Stimulated activated CD4-positive, alpha-beta T cell treated with anti-CD3 and anti-CD28 coated beads, Interleukin-12 subunit alpha, Interleukin-12 subunit beta, amount 100 ng/mL, for 4 hours (primary cell): ENCODE results near the gene RTKN.
"Not testable (repeated sequence)": the region's sequence is repeated elsewhere in the genome, so short reads cannot be mapped to it uniquely, and the experiment has no call there.

Experiments
- DNase-seq: peaks from one replicate; pipeline ENCODE4 v3.0.0-alpha.2; 2020

Gene RTKN

GRCh38 chr2:74461187-74462053 is 19.7 kb upstream of the RTKN start:
- no peak for DNase-seq

DNA sequence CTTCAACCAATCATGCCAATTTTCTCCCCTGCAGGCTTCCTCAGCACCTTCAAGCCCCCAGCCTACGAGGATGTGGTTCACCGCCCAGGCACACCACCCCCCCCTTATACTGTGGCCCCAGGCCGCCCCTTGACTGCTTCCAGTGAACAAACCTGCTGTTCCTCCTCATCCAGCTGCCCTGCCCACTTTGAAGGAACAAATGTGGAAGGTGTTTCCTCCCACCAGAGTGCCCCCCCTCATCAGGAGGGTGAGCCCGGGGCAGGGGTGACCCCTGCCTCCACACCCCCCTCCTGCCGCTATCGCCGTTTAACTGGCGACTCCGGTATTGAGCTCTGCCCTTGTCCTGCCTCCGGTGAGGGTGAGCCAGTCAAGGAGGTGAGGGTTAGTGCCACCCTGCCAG is 18.4 kb upstream of the RTKN start:
- DNase-seq = not testable (repeated sequence)

GRCh38 chr2:74459503-74460118 is 17.9 kb upstream of the RTKN start:
- DNase-seq = not testable (repeated sequence)

DNA sequence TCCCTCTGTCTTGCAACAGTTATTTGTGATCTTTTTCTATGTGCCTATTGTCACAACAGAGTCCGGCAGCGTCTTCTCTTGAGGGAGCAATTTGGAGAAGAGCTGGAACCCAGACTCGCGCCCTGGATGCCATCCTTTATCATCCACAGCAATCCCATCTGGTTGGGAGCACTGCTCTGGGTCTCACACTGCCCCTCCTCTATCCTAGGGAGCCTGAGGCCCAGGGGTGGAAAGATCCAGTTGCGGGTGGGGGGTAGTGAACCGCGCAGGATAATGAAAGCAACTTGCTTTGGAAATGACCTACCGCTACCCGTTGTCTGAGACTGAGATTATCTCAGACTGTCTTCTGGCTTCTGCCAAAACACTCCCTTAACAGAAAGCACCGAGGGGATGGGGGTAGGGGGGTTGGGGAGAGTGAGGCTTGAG is 17.2 kb upstream of the RTKN start:
- no peak for DNase-seq

GRCh38 chr2:74458132-74458937 is 16.6 kb upstream of the RTKN start, which contains the start of gene WBP1:
Gene WBP1, plus strand, starts transcription at chr2:74458438. Its CDS starts 165 bp downstream, at chr2:74458603.
- peak; percentile 96 for DNase-seq

DNA sequence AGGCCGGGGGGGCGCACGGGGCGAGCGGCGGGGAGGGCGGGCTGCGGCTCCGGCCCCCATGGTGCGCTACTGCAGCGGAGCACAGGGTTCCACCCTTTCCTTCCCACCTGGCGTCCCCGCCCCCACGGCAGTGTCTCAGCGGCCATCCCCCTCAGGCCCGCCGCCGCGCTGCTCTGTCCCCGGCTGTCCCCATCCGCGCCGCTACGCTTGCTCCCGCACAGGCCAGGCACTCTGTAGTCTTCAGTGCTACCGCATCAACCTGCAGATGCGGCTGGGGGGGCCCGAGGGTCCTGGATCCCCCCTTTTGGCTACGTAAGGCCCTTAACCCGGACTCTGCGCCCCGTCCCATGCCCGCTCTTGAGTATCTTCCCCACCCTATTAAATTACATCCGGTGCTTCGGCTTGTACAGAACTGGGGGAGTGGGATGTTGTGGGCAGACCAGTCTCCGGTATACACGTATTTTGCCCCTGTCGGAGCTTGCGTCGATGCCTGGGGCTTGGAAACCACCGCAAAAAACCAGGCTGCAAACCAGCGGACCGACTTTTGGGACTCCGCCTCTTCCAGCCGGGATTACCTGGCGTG is 15.9 kb upstream of the RTKN start:
- peak; percentile 79 for DNase-seq

GRCh38 chr2:74457129-74457548 is 15.4 kb upstream of the RTKN start:
- DNase-seq = no peak

- DNase-seq = peak; percentile 94
Observed at GRCh38 chr2:74454654-74455511, 13.1 kb upstream of the RTKN start, which contains the start of gene INO80B. Gene INO80B, plus strand, starts transcription at chr2:74455087. Its CDS starts 30 bp downstream, at chr2:74455117.

DNA sequence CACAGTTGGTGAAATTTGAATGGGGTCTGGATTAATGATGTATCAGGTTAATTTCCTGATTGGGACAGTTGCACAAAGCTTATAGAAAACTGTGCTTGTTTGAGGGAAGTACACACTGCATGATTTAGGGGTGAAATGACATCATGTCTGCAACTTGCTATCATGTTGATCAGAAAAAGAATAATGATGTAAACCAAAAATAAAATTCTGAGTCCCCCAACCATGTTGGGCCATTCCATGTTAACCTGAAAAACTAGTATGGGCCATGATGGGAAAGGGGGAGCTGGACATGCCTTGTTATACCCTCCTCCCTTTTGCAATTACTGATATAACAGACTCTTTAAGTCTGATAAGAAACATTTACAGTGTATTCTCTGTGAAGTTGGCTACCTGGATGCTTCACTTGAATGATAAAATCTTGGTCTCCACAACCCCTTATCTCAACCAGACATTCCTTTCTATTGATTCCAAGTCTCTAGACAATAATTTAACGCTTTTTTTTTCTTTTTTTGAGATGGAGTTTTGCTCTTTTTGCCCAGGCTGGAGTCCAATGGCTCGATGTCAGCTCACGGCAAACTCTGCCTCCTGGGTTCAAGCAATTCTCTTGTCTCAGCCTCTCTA is 8.9 kb upstream of the RTKN start:
- DNase-seq = no peak

DNA sequence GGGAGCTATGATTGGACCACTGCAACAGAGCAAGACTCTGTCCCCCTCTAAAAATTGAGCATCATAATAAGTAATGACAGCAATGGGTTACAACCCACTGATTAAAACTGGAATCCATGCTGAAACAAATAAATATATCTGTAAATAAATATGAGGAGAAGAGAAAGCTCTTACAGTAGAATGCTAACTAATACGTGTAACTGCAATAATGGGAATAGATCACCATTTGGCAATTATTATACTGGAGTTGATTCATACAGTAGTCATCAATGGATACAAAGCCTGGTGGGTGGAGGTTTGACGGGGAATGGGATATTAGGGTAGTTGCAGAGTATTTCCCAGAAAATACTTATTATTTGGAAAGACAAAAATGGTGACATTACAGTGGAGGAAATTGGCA is 7.0 kb upstream of the RTKN start:
- no peak for DNase-seq

- DNase-seq = no peak
Observed at GRCh38 chr2:74447230-74447999, 5.7 kb upstream of the RTKN start.

- DNase-seq = no peak
Observed at GRCh38 chr2:74444498-74445318, 3.0 kb upstream of the RTKN start.

- not testable (repeated sequence) for DNase-seq
Observed at GRCh38 chr2:74442483-74443297, 953 bp upstream of the RTKN start.

GRCh38 chr2:74441170-74441689 is 507 bp downstream of the RTKN start:
- DNase-seq = no peak

DNA sequence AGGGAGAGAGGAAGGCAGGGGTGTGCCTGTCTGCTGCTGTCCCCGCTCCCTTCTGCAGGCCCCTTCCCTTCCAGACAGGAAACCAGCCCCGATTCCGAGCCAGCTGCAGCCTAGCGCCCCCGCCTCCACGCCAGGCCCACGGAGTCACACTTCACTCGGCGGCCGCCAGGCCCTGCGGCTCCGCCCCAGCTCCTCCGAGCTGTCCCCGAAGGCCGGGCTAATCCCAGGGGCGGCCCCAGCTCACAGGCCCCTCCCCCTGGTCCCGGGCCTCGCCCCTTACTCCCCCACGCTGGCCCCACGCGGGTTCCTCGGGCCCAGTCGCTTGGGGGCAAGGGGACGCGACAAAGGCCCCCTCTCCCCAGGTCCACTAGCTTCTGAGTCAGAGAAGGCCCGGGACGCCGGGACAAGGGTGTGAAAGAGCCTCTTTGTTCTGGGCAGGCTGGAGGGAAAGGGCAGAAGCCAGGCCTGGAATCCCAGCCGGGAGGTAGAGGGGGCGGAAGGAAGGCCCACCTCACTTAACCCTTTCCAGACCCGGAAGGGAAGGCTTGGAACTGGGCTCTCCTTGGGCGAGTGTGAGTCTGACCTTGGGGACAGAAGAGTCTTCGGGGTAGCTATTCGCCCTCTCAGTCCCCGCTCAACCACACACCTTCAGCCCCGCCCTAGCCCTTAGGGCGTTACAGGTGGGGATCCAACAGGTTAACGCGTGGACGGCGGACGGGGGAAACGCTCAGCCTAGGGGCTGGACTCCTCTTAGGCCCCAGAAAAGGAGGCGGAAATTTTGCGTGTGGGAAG is 1.2 kb downstream of the RTKN start:
- DNase-seq = peak; percentile 42

DNA sequence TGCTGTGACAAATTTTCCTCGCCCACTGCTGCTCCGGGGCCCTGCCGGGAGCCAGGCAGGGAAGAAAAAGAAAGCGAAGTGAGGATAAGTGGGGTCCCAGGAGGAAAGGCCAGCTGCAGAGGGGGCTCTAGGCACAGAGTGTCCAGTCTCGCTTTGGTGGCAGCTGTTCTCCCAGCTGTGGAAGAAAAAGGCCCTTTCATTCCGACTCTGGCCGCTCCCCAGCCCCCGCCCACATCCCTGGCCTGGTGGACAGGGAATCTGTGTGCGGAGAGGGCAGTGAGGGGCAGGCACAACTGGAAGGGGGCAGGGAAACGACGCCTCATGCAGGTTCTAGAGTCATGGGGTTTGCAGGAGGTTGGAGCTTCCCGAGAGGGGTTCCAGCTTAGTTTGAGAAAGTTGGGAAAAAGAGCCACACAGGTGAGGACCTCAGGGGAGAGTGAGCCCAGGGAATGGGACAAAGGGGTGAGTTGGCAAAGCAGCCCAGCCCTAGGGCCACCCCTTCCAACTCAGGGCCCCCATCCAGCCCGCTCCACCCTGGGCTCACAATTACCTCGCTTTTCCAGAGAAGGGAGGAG is 1.8 kb downstream of the RTKN start:
- no peak for DNase-seq

- DNase-seq = no peak
Observed at GRCh38 chr2:74439373-74439772, 2.4 kb downstream of the RTKN start.
